Stimulated activated CD8-positive, alpha-beta memory T cell treated with anti-CD3 and anti-CD28 coated beads, Interleukin-2, amount 100 ng/mL, for 48 hours (primary cell): ENCODE results near the gene ANKRD40.
"Not testable (repeated sequence)": the region's sequence is repeated elsewhere in the genome, so short reads cannot be mapped to it uniquely, and the experiment has no call there.

Experiments used
- DNase-seq, 2 donors: peaks; one replicate each; pipeline ENCODE4 v3.0.0-alpha.2; 2020; ENCODE audit warnings: low read depth in 2 of 2

ANKRD40 gene

DNA sequence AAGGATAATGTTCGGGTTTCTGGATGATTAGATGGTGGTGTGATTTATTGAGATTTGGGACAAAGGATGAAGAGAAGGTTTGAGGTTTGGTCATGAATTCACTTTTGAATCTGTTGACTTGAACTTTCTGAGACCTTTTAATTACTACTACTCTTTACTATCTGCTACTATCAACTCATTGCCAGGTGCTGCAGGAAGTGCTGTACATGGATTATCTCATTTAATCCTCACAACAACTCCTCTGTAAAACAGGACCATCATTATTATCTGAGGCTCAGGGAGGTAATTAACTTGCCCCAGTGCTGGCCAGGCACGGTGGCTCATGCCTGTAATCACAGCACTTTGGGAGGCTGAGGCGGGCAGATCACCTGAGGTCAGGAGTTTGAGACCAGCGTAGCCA, 2.9 kb upstream of the ANKRD40 start:
- no peak for DNase-seq

DNA sequence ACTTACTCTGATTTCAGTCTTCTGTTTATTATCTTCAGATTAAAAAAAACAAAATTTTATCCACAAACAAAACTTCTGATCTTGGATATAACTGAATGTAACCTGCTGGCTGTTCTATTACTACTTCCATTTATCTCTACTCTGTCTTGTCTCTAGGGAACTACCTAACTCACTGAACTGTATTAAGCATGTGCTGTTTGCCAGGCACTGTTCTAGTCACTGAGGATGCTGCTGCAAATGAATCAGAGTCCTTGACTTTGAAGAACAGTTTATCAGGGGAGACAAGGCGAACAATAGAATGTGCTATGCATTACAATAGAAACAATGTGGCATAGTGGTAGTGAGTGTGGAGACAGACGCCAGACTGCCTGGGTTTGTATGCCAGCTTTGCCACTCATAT, 2.3 kb upstream of the ANKRD40 start:
- DNase-seq = no peak

DNA sequence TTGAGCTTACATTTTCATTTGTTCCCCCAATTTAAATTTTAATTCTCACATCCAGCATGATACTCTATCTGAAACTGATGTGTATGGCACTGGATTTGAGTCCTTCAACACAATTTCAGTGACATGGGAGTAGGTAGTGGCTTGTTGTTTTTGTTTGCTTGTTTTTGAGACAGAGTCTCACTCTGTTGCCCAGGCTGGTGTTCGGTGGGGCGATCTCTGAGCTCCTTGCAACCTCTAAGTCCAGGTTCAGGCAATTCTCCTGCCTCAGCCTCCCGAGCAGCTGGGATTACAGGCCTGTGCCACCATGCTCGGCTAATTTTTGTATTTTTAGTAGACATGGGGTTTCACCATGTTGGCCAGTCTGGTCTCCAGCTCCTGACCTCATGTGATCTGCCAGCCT, 1.3 kb upstream of the ANKRD40 start:
- not testable (repeated sequence) for DNase-seq

DNA sequence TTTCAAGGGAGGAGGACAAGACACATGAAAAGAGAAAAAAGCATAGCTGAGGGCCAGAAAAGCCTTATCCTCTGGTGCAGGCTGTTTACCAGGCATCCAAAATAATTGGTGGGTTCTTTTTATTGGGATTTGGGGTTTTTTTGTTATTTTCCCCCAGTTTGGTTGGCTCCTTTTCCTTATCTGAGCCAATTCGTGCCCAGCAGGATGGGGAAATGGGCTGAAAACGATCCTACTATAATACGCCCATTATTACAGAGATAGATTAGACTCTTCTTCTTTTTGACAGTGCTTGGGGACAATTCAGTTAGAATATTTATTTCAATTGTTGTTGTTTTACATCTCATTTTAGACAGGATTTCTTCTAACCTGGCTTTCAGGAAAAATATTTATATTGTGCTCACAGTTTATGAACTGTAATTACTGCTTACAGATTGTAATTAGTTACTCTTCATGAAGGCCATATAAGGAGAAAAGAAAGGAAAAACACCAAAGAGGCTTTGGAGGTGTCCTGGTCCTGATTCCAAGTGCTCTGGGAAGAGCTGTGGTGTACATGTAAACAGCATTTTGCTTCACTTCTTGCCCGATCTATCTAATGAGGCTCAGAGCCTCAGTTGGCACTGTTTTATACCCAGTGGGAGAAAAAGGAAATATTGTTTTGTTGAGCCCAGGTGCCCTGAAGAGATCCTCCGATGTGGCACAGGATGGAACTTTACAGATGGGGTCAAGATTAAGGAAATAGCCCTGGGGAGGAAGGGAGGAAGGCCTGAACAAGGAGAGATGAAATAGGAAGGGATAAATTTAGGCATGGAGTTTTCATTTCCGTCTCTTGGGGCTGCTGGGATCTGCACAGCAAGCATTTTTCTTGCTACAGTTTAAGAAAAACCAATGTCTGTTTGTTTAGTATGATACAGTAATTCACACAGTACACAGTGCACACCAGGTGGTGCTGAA, 611 bp upstream of the ANKRD40 start:
- no peak for DNase-seq

DNA sequence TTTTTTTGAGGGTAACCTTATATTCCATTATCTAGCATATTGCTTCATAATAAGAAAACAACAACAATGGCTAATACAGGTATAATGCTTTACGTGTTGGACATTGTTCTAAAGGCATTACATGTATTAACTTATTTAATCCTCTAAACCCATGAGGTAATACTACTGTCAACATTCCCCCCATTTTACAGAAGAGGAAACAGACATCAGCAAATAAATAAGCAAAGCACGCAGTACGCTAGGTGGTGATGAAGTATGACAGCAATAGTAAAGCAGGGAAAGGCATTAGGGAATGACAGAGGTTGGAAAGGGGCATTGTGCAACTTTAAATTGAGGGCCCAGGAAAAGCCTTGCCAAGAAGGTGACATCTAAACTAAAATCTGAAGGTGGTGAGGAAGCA, 4.6 kb downstream of the ANKRD40 start:
- no peak for DNase-seq

DNA sequence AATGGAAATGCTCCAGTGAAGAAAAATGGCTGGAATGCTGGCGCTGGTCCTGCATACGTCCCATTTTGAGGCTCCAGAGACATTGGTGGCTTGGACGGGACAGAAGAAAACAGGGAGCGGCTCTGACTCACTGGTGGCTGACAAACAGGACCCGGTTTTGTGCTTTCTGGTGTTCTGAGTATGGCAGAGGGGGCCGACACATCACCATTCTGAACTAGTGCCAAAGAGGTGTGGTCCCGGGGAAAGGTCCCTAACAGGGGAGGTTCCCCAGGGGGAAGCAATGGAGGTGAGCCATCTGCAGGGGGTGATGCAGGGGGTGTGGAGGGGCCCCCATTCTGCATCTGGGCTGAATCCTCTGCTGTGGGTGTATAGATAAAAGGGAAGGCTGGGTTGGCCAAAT, 8.3 kb downstream of the ANKRD40 start:
- no peak for DNase-seq

DNA sequence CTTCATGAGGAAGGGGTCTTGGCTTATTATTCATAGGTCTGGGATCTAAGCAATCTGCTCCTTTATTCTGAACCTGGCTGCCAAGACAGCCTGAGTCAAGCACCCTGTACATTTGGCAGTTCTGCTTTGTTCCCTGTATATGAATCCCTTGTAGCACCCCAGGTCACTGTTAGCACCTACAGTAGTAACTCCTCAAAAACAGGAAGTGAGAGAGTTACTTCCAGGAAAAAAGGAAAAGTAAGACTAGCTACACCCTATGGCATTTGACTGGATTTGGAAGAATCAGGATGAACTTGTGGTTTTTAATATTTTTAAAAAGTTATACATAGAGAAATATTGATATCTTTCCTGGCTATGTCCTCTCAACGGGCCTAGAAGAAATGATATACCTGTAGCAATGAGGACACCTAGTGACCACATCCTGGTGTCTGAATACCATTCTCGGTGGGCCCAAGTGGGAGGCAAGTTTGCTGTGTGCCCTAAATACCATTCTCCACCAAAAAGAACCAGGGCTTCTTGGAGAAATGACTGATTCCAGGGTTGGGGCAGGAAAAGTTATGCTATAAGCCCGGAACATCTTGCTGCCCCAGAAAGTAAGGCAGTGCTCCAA, 9.9 kb downstream of the ANKRD40 start:
- DNase-seq = no peak

DNA sequence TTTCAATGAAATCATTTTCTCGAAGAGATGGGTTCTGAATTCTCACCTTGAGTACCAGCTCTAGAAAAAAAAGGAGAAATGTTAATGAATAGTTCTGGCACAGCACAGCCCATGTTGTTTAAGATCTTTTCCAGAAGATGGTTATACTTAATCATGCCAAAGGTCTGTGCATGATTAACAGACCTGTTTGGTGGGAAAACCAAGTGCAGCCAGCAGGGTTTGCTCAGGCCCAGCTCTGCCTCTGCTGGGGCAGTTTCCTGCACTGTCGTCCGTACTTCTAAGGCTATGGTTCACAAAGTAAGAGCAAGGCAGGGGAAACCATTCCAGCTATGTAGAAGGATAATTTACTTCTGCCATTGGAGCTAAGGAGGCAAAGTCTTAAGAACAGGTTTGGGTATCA, 10.7 kb downstream of the ANKRD40 start:
- DNase-seq = no peak

DNA sequence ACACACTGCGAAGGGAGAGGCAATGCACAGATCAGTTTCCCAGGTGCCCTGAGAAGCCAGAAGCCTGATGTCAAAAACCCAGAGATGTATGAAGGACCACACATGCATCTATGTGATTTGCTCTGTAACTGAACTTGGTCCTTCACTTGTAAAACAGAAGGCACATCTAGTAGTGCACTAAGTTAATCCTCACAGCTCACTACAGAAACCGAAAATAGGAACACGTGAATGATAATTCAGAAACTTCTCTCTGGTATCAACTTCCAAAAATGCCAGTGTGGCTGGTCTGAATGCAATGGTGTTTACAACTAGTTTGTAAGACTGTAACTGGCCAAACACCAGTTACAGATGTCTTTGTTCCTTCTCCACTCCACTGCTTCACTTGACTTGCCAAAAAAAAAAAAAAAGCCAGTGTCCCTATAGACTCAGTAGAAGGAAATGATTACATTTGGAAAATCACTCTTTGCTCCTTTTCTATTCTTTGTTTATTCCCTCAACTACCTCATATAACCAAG, 11.3 kb downstream of the ANKRD40 start:
- DNase-seq = no peak

DNA sequence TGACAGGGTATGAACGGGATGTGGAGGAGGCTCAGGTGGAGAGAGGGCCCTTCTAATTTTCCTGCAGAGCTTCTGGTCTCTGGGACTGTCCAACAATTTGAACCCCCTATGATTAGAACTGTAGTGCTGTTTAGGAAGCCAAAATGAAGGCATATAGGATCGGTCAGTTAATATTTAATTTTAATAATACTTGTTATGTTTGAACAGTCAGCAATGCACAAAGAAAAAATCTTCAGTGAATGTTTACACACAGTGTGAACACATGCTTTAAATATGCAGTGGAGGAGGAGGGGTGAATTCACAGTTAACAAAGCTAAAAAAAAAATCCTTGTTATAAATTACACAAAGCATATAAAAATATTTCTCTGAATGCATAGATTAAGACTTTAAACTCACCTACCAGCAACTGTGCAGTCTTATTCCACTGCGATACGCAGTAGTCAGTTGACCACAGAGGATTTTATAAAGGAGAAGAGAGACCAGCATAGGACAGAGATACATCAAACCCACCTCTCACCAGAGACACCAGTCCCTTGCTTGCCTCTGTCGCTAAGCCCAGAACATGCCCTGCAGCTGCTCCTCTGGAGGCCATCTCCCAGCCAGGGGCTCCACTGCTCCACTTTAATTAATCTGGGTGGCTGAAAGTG, 14.6 kb downstream of the ANKRD40 start:
- DNase-seq = no peak

DNA sequence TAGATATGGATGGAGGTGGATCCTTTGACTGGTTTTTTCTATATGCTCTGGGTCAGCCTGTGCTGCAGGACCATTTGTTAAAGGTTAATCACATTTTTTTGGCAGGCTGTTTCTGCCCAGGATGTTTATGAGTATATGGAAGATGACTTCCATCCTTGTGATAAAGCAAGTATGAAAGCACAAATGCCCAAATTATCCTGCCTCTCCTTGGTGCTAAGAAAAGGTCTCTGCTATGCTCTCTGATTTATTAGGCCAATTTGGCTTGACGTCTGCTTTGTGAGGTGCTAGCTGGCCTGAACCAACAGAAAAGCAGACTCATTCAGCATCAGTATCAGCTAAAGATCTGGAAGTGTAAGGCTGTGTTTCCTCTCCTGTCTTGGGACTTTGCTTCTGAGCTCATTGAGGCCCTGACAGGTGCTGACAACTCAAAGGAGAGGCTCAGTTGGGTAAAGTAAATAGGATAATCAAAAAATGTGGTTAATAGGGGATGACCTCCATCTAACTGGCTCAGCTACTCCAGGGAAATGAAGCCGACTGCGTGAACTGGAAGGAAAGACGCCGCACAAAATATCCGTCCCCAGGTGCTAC, 15.2 kb downstream of the ANKRD40 start:
- DNase-seq = no peak

DNA sequence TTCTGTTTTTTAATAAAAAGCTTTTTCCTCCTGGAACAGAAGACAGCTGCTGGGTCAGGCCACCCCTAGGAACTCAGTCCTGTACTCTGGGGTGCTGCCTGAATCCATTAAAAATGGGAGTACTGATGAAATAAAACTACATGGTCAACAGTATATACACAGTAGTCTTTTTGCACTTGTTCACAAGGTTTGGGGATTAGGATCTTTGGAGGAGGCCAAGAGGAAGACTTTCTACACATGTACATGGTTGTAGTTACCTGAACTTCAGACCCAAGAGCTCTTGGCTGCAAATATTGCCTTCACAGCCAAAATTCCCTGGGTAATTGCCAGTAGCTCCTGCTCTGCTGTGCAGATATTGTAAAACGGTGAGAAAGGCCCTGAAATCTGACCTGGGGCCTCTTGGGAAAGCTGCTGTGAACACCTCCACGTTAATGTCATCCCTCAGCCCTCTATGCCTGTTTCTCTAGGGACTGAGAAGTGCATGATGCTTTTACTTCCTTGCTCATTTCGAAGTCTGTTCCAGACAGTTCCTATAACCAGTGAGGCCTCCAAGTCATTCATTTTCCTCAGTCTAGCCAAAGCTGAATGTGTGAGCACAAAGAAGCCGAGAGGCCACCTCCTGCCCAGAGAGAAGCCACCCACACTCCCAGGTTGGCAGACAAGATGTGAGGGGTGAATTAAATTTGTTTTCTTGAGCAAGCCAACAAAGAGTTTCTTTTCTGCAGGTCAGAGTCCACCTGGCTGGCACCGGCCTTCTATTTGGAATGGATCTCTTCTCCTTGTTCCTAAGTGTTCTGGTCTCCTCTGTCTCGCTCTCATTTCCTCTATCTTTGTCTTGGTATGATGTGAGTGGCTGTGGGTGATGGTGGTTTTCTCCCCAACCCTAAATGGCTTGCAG, 15.9 kb downstream of the ANKRD40 start:
- DNase-seq = no peak

DNA sequence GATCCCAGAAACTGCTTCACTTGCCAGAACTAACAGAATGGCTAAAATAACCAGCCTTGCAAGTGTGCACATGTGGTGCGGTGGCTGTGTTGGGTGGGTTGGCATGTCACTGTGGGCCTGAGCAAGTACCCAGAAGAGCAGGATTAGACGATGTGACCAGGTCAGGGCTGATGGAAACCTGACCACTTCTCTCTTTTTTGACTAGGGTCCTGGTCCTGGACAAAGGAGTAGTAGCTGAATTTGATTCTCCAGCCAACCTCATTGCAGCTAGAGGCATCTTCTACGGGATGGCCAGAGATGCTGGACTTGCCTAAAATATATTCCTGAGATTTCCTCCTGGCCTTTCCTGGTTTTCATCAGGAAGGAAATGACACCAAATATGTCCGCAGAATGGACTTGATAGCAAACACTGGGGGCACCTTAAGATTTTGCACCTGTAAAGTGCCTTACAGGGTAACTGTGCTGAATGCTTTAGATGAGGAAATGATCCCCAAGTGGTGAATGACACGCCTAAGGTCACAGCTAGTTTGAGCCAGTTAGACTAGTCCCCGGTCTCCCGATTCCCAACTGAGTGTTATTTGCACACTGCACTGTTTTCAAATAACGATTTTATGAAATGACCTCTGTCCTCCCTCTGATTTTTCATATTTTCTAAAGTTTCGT, 16.7 kb downstream of the ANKRD40 start:
- DNase-seq = no peak

DNA sequence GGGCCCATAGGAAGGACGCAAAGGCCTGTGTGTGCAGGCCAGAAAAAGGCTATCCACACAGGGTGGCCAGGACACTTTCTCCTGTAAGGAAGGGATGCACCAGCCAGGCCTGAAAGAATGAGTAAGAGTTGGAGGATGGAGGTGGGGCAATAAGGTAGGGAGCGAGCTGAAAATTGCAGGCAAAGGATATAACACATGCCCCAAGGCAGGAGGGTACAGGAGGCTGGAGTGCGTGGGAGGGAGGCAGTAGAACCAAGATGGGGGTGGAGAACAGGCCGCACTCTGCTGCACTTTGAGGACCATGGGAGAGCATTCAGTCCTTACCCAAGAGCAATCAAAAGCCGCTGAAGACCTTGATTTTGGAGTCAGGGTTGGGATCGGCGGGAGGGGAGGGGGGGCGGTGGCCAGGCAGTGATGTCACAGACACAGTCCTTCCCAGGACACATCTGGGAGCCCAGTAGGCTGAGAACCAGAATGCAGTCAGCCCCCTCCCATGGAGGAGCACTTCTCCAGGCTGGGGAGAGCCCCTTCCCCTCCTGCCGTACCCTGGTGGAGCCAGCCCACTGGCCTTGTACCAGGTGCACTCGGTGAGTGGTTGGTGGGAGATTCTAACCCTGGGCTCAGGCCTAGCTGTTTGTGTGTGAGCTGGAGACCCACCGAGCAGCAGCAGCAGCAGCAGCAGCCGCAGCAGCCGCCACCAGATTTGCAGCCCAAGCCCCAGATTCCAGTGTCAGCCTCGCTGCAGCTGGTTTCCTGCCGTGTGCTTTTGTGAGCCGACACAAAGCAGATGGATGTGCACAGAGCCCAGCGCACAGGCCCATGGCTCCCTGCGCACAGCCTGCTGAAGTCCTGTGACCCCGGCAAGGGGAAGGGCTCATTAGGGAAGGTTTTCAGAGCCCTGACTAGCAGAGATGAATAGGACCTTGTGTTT, 17.5 kb downstream of the ANKRD40 start:
- no peak for DNase-seq

DNA sequence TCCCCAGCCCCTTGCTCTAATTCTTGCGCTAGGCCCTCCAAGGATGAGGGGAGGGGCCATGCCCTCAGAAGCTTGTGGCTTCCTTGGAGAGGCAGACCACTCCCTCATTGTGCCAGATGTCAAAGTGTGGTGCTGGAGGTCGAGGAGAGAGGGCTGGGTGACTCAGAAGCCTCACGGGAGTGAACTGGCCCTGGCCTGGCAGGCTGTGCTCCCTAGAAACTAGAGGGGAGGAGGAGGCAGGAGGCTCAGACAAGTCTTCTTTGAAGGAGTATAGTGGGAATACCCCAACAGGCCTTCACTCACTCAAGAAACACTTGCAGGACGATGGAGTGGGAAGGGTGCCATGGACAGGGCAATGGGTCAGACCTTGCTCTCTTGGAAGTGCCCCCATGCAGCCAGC, 18.5 kb downstream of the ANKRD40 start:
- DNase-seq = no peak

DNA sequence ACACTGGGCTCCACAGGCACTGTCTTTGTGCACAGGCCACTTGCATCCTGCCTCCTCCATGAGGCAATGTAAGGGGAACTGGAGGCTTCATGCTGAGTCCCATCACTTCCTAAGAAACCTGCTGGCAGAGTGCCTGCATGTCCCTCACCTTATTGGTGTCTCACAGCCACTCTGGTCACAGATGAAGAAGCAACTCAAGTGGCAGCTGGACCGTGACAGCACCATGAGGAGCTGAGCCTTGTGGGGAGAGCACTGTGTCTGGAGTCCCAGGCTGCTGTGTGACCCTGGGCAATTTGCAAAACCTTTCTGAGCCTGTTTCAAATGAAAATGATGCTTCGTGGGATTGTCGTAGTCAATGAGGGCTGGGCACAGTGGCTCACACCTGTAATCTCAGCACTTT, 19.5 kb downstream of the ANKRD40 start:
- DNase-seq = no peak

DNA sequence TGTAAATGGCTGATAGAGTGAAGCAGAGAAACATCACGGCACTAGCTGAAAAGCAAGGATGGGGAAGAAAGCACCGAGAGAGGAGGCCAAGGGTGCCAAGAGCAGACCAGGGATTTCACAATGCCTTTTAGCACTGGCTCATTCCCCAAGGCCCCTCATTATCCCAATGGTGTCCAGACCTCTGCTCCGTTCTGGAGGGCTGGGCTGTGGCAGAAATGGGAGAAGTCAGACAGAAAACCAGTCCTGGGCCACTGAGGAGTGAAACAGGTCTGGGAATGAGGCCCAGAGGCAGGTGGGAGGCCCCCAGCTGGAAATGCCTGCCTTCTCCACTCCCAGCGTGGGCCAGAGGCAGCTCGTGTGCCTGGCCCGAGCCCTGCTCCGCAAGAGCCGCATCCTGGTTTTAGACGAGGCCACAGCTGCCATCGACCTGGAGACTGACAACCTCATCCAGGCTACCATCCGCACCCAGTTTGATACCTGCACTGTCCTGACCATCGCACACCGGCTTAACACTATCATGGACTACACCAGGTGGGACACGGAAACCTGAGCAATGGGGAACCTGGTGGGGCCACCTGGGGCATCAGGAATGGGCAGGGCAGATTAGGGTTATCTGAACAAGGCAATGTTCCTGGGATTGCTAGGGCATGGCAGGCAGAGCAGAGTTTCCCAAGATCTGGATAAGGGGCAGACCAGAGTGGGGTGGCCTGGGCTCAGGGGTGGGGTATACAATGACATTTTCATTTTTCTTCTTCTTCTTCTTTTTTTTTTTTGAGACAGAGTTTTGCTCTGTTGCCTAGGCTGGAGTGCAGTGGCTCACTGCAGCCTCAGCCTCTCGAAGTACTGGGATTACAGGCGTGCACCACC, 20.3 kb downstream of the ANKRD40 start:
- no peak for DNase-seq

DNA sequence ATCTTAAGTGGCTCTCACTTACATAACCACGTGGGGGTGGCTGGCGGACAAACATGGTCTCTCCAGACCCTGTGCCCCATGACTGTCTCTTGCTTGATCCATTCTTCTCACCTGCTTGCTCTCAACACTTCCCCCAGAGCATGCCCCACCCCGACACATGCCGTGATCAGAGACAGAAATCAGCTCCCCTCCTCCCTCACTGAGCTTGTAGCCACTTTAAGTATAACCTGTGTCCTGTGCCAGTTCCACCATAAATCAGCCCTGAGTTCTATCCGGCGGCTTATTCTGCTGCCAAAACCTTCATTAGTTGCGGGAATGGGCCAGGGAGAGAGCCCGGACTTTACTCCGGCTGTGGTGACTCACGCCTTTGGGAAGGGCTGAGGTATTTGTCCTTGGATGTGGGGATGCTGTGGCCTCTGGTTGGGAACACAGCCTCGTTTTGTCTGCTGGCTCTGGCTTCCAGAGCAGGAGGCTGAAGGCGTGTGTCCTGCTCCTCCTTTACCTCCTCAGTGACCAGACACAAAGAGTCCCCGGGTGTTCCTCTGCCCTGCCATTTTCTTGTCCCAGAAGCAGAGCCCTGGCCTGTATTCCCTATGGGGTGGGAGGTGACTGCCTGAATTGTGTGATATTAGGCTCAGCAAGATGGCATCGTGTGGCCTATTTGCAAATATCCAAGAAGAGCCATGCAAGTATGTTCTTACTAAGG, 21.1 kb downstream of the ANKRD40 start:
- no peak for DNase-seq
